Heart left ventricle (tissue), 13 donors: ENCODE data around the gene MID2.

Source experiments
- CTCF ChIP-seq, 12 donors: fragments of 200-600 bp; sonication (generic) in 4 of 12; IDR thresholded peaks; one replicate each; pipeline versions ENCODE4 v1.5.0 to v1.8.0; 2018 to 2022; ENCODE audit warnings: antibody characterized with exemption in 12 of 12, mild to moderate bottlenecking in 5 of 12
- POLR2A ChIP-seq, 2 donors: fragments of 450-650 bp; IDR thresholded peaks; one replicate each; pipeline ENCODE4 v1.6.1; 2017; ENCODE audit warnings: antibody characterized with exemption in 2 of 2, mild to moderate bottlenecking in 2 of 2, moderate library complexity in 2 of 2
- donor health status: ischemic (EF 13 %, LVEDD 7.1; RV severe dilation, severe dysfunction).
- donor health status: DM: no; HTN: yes; CAD: no.
- donor health status: DM: no; HTN: no; CAD: no.
- donor health status: ischemic (EF 25% LVEDD 6.9; RV normal size, moderate dysfunction).
- donor health status: ischemic (EF 25% LVEDD 5.7; RV mildly dilated, moderate dysfunction).
- donor health status: ischemic (EF 35%, LVEDD 5.7; RV mildly dilated, moderate dysfunction).
- donor health status: nonischemic (EF 11% LVEDD 7.7; RV severe dilation, severe dysfunction).
- donor health status: DM: yes; HTN: yes; CAD: no.
- donor health status: PGD.
- donor health status: ischemic (EF 29% LVEDD 5.4; RV normal size, mild dysfunction).
- donor health status: nonischemic (EF 23%, LVEDD 6.1; RV moderate dilation, normal function).

DNA sequence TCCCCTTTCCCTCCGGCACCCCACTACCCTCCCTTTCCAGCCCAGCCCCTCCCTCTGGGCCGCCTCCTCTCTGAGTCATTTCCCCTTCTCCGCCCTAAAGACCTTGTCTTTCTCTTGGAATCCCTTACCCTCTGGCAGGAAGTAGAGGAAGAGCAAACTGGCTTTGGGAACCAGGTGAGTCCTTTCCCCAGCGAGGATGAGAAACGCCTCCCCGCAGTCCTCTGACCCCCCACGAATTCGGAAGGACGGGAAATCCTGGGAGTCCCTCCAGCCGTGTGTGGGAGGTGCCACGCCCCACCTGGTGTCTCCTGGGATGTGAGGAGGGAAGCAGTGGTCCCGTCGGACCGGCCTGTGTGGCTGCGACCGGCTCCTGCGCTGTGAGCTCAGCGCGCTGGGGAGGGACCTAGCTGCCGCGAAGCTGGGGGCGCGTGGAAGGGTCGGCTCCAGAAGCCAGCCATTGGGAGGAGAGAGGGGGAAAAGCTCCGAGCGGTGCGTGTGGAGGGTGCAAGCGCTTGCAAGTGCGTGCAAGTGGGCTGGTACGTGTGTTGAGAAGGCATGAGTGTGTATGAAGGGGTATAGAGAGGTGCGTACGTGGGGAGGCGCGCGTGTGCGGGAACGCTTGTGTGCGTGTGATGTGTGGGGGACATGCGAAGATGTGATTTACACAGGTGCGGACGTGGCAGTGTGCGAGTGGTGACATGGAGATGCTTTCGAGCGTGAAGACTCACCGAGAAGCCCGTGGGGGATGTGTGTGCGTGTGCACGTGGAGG is 110.2 kb downstream of the MID2 start:
- TF ChIP-seq CTCF (IDR thresholded peaks at IDR 0.05) (no peak), POLR2A (IDR thresholded peaks at IDR 0.05) (no peak)
